T-helper 1 cell (primary cell): ENCODE measurements around the gene USH1C.

Experiments
- DNase-seq, 5 donors: peaks; one replicate each; pipeline ENCODE4 v3.0.0-alpha.2; 2012 to 2020

The USH1C gene

GRCh38 chr11:17543574-17544180, 539 bp downstream of the USH1C start:
- DNase-seq = no peak

GRCh38 chr11:17543041-17543440, 1.2 kb downstream of the USH1C start:
- DNase-seq = no peak

- DNase-seq = no peak
These were observed 2.0 kb downstream of the USH1C start for GRCh38 chr11:17542249-17542648.

GRCh38 chr11:17541330-17541885, 2.8 kb downstream of the USH1C start:
- no peak for DNase-seq

GRCh38 chr11:17540807-17541206, 3.4 kb downstream of the USH1C start:
- no peak for DNase-seq

GRCh38 chr11:17538731-17539130, 5.5 kb downstream of the USH1C start:
- no peak for DNase-seq

- no peak for DNase-seq
These were observed 6.2 kb downstream of the USH1C start for GRCh38 chr11:17538054-17538453.

- DNase-seq = no peak
These were observed 7.0 kb downstream of the USH1C start for GRCh38 chr11:17537261-17537660.

- no peak for DNase-seq
These were observed 8.7 kb downstream of the USH1C start for GRCh38 chr11:17535488-17535887.

GRCh38 chr11:17533778-17534415, 10.3 kb downstream of the USH1C start:
- no peak for DNase-seq

- DNase-seq = no peak
These were observed 10.9 kb downstream of the USH1C start for GRCh38 chr11:17533341-17533740.

GRCh38 chr11:17532784-17533183, 11.4 kb downstream of the USH1C start:
- DNase-seq = no peak

- no peak for DNase-seq
These were observed 12.5 kb downstream of the USH1C start for GRCh38 chr11:17531636-17532113.

- DNase-seq = no peak
These were observed 13.1 kb downstream of the USH1C start for GRCh38 chr11:17531071-17531600.

- no peak for DNase-seq
These were observed 14.4 kb downstream of the USH1C start for GRCh38 chr11:17529844-17530185.

- no peak for DNase-seq
These were observed 15.0 kb downstream of the USH1C start for GRCh38 chr11:17528906-17529843.

- DNase-seq = peak in 2 of 5 donors; percentile 17 to 29
These were observed 16.0 kb downstream of the USH1C start for GRCh38 chr11:17528181-17528691.

GRCh38 chr11:17527628-17527995, 16.6 kb downstream of the USH1C start:
- DNase-seq = no peak

GRCh38 chr11:17526931-17527627, 17.1 kb downstream of the USH1C start:
- no peak for DNase-seq

- no peak for DNase-seq
These were observed 17.9 kb downstream of the USH1C start for GRCh38 chr11:17526326-17526725.

GRCh38 chr11:17525570-17525969, 18.6 kb downstream of the USH1C start:
- DNase-seq = no peak

- DNase-seq = no peak
These were observed 20.0 kb downstream of the USH1C start for GRCh38 chr11:17524221-17524620.
